ENCODE data around the gene KLRC1. TPM values are rescaled to one million over a fixed set of nuclear protein-coding genes. Genes with fewer than 3 reads are reported as not detected.

Gene KLRC1
- total RNA-seq, 1 experiment from 2014 or later = not detected

DNA sequence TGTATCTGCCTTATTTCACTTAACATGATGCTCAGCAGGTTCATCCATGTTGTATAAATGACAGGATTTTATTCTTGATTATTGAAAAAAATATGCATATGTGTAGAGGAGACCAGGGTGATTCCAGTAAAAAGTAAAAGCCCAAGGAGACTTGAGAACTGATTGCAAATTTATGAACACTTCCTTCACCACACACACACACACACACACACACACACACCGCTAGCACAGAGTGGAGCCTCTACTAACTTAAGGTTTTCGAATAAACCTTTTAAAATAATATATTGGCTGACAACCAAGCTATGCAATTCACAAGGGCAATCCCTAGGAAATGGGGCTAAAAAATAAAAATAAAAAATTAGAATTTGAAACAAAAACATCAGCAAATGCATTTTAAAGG is 55.0 kb downstream of the KLRC1 start:
- no peak for ATAC-seq
- no peaks in the 10 kb centered on the region for H3K36me3 Mint-ChIP-seq
- ChIA-PET CTCF (no interaction called here), POLR2A (no interaction called here)
- H3K4me3 Mint-ChIP-seq = no peak overlapping the region
- TF ChIP-seq HMGA2 (CRISPR knock-in tag; IDR thresholded peaks at IDR 0.05) = no peak
- no peak for TF ChIP-seq ATF3 (CRISPR knock-in tag; conservative IDR thresholded peaks at IDR 0.05)
- no peak for TF ChIP-seq SMAD4 (CRISPR knock-in tag; IDR thresholded peaks at IDR 0.05)
- TF ChIP-seq NR1H2 (CRISPR knock-in tag; IDR thresholded peaks at IDR 0.05) = no peak
- no peak for TF ChIP-seq JUN (CRISPR knock-in tag; IDR thresholded peaks at IDR 0.05)
- no peak for TF ChIP-seq FOXP1 (CRISPR knock-in tag; IDR thresholded peaks at IDR 0.05; ENCODE audit: borderline replicate concordance)
- TF ChIP-seq SOX15 (CRISPR knock-in tag; IDR thresholded peaks at IDR 0.05) = no peak
- TF ChIP-seq HMGXB4 (CRISPR knock-in tag; IDR thresholded peaks at IDR 0.05) = no peak
- TF ChIP-seq ZBTB43 (CRISPR knock-in tag; IDR thresholded peaks at IDR 0.05) = no peak
- no peaks in the 10 kb centered on the region for H3K27me3 Mint-ChIP-seq (ENCODE audit: low read depth)
- no peak overlapping the region for H3K27ac Mint-ChIP-seq
- no peak for DNase-seq (ENCODE audit: low spot score)
- peaks cover 21% of the 10 kb centered on the region for H3K4me1 Mint-ChIP-seq
- H3K9me3 Mint-ChIP-seq = no peaks in the 10 kb centered on the region

DNA sequence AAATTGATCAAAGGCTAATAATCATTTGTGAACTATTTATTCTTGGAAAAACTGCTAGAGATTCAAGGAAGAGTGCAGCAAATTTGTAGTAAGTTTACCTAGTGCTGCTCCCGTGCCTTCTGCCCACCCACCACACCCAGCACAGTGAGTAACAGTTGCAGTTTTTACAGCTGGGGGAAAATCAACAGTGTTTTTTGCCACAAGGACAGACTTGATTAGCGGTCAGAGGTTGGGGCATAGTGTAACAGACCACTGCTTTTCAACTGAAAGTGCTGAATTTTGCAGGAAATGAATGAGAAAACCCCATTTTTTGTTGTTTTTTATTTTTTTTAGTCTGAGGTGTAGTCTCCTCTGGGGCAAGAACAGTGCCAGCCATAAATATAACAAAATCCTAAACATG is 55.9 kb downstream of the KLRC1 start:
- H3K27me3 Mint-ChIP-seq (ENCODE audit: low read depth) = no peaks in the 10 kb centered on the region
- H3K4me1 Mint-ChIP-seq = peaks cover 24% of the 10 kb centered on the region
- DNase-seq (ENCODE audit: low spot score) = no peak
- TF ChIP-seq EMX1 (CRISPR knock-in tag; IDR thresholded peaks at IDR 0.05) (no peak), FOXK1 (CRISPR knock-in tag; IDR thresholded peaks at IDR 0.05) (no peak), MXD4 (CRISPR knock-in tag; IDR thresholded peaks at IDR 0.05; ENCODE audit: borderline replicate concordance) (no peak), STAT6 (CRISPR knock-in tag; conservative IDR thresholded peaks at IDR 0.05; ENCODE audit: low read depth) (no peak), FOXP4 (CRISPR knock-in tag; IDR thresholded peaks at IDR 0.05) (no peak), TP53 (CRISPR knock-in tag; IDR thresholded peaks at IDR 0.05) (no peak), ZNF396 (CRISPR knock-in tag; IDR thresholded peaks at IDR 0.05; ENCODE audit: borderline replicate concordance) (no peak), ZMAT4 (CRISPR knock-in tag; IDR thresholded peaks at IDR 0.05) (no peak), ZNF425 (CRISPR knock-in tag; conservative IDR thresholded peaks at IDR 0.05) (no peak), ZBTB21 (CRISPR knock-in tag; IDR thresholded peaks at IDR 0.05; ENCODE audit: borderline replicate concordance) (no peak)
- TF ChIP-seq, protein P1, sequence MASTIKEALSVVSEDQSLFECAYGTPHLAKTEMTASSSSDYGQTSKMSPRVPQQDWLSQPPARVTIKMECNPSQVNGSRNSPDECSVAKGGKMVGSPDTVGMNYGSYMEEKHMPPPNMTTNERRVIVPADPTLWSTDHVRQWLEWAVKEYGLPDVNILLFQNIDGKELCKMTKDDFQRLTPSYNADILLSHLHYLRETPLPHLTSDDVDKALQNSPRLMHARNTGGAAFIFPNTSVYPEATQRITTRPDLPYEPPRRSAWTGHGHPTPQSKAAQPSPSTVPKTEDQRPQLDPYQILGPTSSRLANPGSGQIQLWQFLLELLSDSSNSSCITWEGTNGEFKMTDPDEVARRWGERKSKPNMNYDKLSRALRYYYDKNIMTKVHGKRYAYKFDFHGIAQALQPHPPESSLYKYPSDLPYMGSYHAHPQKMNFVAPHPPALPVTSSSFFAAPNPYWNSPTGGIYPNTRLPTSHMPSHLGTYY (CRISPR knock-in tag; IDR thresholded peaks at IDR 0.05) = no peak
- TF ChIP-seq, protein P2, sequence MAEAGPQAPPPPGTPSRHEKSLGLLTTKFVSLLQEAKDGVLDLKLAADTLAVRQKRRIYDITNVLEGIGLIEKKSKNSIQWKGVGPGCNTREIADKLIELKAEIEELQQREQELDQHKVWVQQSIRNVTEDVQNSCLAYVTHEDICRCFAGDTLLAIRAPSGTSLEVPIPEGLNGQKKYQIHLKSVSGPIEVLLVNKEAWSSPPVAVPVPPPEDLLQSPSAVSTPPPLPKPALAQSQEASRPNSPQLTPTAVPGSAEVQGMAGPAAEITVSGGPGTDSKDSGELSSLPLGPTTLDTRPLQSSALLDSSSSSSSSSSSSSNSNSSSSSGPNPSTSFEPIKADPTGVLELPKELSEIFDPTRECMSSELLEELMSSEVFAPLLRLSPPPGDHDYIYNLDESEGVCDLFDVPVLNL (CRISPR knock-in tag; IDR thresholded peaks at IDR 0.05; ENCODE audit: borderline replicate concordance, low read depth) = no peak
- TF ChIP-seq, protein P3, sequence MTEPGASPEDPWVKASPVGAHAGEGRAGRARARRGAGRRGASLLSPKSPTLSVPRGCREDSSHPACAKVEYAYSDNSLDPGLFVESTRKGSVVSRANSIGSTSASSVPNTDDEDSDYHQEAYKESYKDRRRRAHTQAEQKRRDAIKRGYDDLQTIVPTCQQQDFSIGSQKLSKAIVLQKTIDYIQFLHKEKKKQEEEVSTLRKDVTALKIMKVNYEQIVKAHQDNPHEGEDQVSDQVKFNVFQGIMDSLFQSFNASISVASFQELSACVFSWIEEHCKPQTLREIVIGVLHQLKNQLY (CRISPR knock-in tag; IDR thresholded peaks at IDR 0.05) = no peak
- CTCF ChIA-PET = interaction anchor here (0.7 kb wide), 1 partner anchor 31 kb away, joined by 3 read pairs; no protein-coding TSS in a partner anchor
- POLR2A ChIA-PET = interaction anchor here (0.6 kb wide), 1 partner anchor 773 kb away, joined by 3 read pairs; no protein-coding TSS in a partner anchor
- ATAC-seq = no peak
- H3K36me3 Mint-ChIP-seq = no peaks in the 10 kb centered on the region
- no peaks in the 10 kb centered on the region for H3K9me3 Mint-ChIP-seq
- no peak overlapping the region for H3K4me3 Mint-ChIP-seq
- H3K27ac Mint-ChIP-seq = no peak overlapping the region

Data from WTC11 (cell line).